Measurements from ENCODE around the gene MOV10.

Gene MOV10

DNA sequence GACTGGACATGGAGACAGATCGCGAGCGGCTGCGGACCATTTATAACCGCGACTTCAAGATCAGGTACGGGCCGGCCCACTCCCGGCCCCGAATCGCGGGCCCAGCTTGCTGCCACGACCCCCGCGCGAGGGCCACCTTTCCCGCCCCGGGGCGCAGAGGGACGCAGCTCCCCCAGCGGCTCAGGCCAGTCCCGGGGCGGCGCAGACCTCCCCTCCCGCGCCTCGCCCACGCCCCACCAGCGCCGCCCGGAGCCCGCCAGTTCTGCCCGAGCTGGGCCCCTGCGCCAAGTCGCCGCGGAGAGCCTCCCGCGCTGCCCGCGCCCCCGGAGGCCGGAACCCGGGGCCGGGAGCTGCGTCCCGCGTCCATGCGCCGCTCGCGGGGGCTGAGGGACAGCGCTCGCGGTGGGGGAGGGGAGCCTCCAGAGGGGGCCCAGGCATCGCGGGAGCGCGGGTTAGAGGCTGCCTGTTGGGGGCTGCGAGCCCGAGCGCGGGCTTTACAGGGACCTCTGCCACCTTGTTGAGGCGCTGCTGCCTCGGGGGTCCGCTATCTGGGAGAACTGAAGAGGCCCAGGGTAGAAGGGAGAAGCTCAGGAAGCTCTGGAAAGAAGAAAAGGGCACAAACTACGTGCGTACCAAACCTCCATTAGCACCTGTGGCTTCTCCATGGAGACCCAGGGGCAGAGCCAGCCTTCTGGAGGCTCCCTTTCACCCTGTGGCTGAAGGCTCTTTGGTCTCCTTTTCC is 698 bp downstream of the MOV10 start:
- peak; percentile 6 for DNase-seq

GRCh38 chr1:112675728-112676381 is 1.4 kb downstream of the MOV10 start:
- no peak for DNase-seq

DNA sequence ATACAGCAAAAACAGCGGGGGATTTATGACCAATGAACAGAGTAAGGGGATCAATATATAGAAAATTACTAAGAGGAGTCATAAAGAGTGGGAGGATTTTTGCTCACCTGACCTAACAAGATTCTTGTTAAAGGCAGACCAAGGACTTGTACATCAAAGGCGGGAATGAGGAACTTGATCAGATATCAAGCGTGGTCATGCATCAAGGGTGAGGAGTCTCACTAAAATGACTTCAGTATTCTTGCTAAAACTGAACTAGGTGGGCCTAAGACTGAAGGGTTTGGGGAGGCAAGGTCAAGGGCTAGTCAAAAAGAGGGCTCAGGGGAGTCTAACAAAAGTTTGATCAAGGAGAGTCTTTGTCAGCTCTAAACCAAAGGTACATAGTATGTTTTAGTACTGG is 2.1 kb downstream of the MOV10 start:
- DNase-seq, result no peak

DNA sequence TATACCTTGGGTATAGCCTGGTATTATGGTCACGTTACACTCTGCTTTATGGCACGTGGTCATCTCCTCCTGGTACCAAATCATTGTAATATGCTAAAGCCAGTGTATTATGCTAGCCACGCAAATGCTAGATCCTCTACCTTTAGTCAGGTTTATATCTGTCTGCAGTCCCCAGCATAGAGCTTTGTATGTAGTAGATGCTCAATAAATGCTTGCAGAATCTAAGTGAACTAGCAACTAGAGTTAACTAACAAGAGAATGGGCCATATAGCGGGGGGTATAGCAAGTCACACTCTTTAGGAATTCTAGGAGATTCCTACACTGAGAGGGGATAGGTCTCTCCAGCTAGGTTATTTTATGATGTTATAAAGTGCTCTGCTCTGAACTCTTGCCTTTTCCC is 3.0 kb downstream of the MOV10 start:
- no peak for DNase-seq

- no peak for DNase-seq
Measured at GRCh38 chr1:112678605-112679004, 4.1 kb downstream of the MOV10 start.

DNA sequence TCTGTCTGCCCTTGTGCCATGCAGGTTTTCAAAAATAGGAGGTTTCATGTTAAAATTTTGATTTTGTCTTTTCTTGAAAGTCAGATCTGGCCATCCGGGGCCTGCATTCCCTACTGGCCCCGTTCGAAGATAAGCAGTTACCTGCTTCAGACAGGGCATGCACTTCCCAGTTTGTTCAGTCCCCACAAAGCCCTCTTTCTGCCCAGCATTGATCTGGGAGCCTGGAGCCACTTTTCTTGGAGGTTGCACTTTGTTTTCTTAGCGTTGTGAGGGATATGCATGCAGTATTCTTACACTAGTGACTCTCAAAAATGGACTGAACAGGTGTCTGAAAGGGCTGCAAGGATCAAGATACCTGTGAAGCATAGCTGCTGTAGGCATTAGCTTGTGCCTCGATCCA is 11.5 kb downstream of the MOV10 start:
- DNase-seq, result no peak

DNA sequence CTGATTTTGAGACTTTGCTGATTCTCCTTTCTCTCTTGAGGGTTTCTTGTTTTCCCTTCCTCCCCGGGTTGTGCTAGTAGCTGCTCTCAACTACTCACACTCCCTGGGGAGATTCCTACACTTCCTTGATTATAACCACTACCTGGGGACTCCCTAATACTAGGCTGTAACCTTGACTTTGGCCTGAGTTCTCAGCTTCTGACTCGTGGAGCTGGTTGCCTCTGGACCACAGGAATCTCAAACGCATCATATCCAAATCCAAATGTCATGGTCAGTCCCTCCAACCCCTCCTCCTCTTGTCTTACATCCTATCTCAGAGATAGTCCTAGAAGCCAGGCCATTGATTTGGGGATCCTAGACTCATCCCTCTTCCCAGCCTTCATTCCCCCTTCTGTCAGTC is 12.0 kb downstream of the MOV10 start:
- no peak for DNase-seq

DNA sequence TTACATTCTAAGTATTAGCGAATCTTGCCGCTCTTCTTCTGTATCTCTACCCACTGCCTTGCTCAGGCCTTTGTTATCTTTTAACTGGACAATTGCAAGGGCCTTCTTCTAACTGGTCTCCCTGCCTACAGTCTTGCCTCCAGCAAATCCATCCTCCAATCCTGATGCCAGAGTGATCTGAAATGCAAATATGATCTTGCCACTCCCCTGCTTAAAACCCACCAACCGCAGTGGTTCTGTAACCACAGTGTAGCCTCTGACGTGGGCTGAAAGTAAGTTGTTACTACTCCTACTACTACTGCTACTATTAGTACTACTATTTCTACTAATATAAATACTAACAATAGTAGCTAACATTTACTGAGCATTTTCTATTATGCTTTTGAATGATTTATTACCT is 12.4 kb downstream of the MOV10 start:
- DNase-seq, result no peak

DNA sequence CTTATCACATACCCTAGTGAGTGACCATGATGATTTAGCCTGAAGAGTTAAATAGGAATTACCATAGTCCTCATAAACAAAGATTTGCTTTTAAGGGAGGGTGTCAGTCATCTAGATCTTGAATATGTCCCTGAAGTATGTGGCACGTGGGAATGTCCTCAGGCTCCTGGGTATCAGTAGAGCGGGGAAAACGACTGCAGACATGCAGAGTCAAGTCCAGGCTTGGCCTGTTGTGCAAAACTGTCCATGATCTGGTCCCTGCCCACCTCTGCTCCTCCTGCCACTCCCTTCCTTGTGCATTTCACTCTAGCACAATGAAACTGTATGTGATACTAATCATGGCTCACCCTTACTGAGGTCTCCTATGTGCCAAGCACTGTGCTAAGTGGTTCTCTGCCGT is 12.9 kb downstream of the MOV10 start:
- DNase-seq, result no peak

- no peak for DNase-seq
Measured at GRCh38 chr1:112687785-112688496, 13.5 kb downstream of the MOV10 start.

DNA sequence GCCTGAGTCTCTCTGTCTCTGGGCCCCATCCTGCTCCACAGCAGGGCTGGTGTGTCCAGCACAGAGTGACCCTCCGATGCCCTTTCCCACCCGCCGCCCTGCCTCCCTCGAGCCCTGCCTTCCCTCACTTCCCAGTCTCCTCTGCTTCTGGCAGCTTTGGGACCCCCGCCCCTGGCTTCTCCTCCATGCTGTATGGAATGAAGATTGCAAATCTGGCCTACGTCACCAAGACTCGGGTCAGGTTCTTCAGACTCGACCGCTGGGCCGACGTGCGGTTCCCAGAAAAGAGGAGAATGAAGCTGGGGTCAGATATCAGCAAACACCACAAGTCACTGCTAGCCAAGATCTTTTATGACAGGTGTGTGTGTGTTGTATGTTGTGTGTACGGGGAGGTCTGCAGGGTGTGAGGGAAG is 14.3 kb downstream of the MOV10 start:
- no peak for DNase-seq

GRCh38 chr1:112689196-112689841 is 14.9 kb downstream of the MOV10 start:
- DNase-seq, result no peak

DNA sequence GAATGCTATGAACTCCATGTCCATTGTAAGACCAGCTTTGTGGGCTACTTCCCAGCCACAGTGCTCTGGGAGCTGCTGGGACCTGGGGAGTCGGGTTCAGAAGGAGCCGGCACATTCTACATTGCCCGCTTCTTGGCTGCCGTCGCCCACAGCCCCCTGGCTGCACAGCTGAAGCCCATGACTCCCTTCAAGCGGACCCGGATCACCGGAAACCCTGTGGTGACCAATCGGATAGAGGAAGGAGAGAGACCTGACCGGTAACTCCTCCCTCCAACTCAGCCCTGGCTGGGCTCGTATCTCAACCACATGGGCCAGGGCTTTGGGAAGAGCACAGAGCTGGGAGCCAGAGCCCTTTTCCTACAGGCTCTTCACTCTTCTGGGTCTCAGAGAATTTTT is 15.4 kb downstream of the MOV10 start:
- DNase-seq, result no peak

GRCh38 chr1:112692681-112693080 is 18.2 kb downstream of the MOV10 start:
- no peak for DNase-seq

GRCh38 chr1:112693821-112694220 is 19.4 kb downstream of the MOV10 start:
- no peak for DNase-seq

GRCh38 chr1:112694363-112694929 is 20.0 kb downstream of the MOV10 start:
- DNase-seq, result no peak

DNA sequence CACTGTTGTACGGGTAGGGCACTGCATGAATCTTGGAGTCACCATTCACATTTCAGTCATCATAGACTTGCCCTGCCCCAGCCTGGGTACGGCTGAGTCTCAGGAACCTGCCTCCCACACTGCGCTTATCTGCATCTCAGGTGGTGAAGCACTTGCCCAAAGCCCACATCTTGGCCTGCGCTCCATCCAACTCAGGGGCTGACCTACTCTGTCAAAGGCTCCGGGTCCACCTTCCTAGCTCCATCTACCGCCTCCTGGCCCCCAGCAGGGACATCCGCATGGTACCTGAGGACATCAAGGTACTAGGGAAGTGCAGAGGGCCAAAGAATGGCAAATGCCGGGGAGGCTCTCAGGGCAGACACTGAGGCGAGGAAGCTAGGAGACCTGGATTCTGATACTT is 20.8 kb downstream of the MOV10 start:
- DNase-seq, result no peak

- no peak for DNase-seq
Measured at GRCh38 chr1:112696578-112697314, 22.3 kb downstream of the MOV10 start.

DNA sequence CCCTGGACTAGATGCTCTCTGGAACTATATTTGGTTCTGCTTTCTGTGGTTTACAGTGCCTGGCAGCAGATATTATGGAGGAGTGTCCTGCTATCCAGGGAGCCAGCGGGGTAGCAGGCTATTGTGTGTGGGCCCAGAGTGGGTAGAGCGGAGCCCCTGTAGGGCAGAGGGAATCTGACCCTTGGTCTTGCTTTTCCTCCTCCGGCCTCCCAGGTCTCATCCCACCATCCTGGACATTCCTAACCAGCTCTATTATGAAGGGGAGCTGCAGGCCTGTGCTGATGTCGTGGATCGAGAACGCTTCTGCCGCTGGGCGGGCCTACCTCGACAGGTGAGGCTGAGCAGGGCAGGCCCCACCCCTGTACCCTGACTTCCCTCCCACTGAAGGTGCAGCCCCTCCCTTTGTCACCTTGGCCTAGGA is 23.3 kb downstream of the MOV10 start:
- no peak for DNase-seq

- DNase-seq, result peak; percentile 22
Measured at GRCh38 chr1:112698366-112699310, 24.2 kb downstream of the MOV10 start.

DNA sequence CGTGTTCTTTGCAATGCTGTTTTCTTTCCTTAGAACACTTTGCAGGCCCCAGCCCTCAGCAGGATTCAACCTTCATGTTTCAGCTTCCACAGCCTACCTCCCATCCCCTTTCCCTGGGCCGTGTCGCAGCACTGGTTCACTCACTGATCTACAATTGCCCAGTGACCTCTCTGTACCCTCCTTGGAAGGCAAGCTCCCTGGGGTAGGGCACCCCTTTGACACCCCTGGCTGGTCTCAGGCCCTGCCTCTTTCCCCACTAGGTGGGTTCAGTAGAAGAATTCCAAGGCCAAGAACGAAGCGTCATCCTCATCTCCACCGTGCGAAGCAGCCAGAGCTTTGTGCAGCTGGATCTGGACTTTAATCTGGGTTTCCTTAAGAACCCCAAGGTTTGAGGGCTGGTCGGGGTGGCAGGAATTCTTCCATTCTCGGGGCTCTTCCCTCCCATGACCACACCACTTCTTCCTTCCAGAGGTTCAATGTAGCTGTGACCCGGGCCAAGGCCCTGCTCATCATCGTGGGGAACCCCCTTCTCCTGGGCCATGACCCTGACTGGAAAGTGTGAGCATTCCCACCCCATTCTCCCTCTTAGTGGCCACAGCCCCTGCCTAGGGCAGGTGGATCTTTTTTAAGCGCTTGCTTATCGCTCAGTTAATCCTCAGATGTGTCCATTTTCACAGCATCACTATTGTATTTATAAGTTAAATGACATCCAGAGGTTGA is 25.1 kb downstream of the MOV10 start:
- no peak for DNase-seq

All from NCI-H1694 treated with DMSO at 0.1 percent for 48 hours (cell line).